HepG2 (cell line): Measurements from ENCODE around the gene ADI1. TPM values are rescaled to one million over a fixed set of nuclear protein-coding genes. Genes with fewer than 3 reads are reported as not detected.

Experiments
- CTCF ChIP-seq: sonication (generic); formaldehyde crosslinking; IDR thresholded peaks from 2 replicates; pipeline ENCODE4 v1.5.0; 2020; ENCODE audit warnings: mild to moderate bottlenecking, missing genetic modification reagents, moderate library complexity
- EP300 ChIP-seq, 3 experiments: sonication (generic) in 1 of 3; formaldehyde crosslinking in 1 of 3; IDR thresholded peaks; 2 replicates each; pipeline versions ENCODE4 v1.5.1 to v1.6.1; 2011 to 2020; ENCODE audit warnings: low read depth in 2 of 3, low read length in 2 of 3, borderline replicate concordance in 1 of 3, improper control_type of control experiment in 1 of 3, mild to moderate bottlenecking in 1 of 3, missing genetic modification reagents in 1 of 3, moderate library complexity in 1 of 3
- FOXA3 ChIP-seq: IDR thresholded peaks from 2 replicates; pipeline ENCODE4 v1.6.1; 2016; ENCODE audit warnings: missing genetic modification reagents, missing compliant biosample characterization
- HHEX ChIP-seq: IDR thresholded peaks from 2 replicates; pipeline ENCODE4 v1.6.1; 2016; ENCODE audit warnings: control low read depth
- MEF2D ChIP-seq: sonication (generic); formaldehyde crosslinking; IDR thresholded peaks from 2 replicates; pipeline ENCODE4 v1.5.1; 2020; ENCODE audit warnings: mild to moderate bottlenecking, missing genetic modification reagents
- ONECUT2 ChIP-seq: sonication (generic); formaldehyde crosslinking; IDR thresholded peaks from 2 replicates; pipeline ENCODE4 v1.4.0; 2020; ENCODE audit warnings: missing genetic modification reagents
- PHF8 ChIP-seq: sonication (generic); formaldehyde crosslinking; IDR thresholded peaks from 2 replicates; pipeline ENCODE4 v1.5.0; 2020; ENCODE audit warnings: missing genetic modification reagents
- PLSCR1 ChIP-seq: sonication (generic); formaldehyde crosslinking; IDR thresholded peaks from 2 replicates; pipeline ENCODE4 v1.5.0; 2020; ENCODE audit warnings: missing genetic modification reagents, mild to moderate bottlenecking, borderline replicate concordance
- YEATS4 ChIP-seq: sonication (generic); formaldehyde crosslinking; IDR thresholded peaks from 2 replicates; pipeline ENCODE4 v1.4.0; 2020; ENCODE audit warnings: missing genetic modification reagents, borderline replicate concordance
- ZBTB4 ChIP-seq: sonication (generic); formaldehyde crosslinking; IDR thresholded peaks from 2 replicates; pipeline ENCODE4 v1.4.0; 2020; ENCODE audit warnings: missing genetic modification reagents, mild to moderate bottlenecking, borderline replicate concordance
- ZBTB42 ChIP-seq: sonication (generic); formaldehyde crosslinking; IDR thresholded peaks from 2 replicates; pipeline ENCODE4 v1.5.0; 2020; ENCODE audit warnings: mild to moderate bottlenecking, missing genetic modification reagents
- ZFP1 ChIP-seq: IDR thresholded peaks from 2 replicates; pipeline ENCODE4 v1.6.1; 2016
- ZHX1 ChIP-seq: sonication (generic); formaldehyde crosslinking; IDR thresholded peaks from 2 replicates; pipeline ENCODE4 v1.8.1; 2022; ENCODE audit warnings: low read depth, mild to moderate bottlenecking, missing genetic modification reagents
- ZNF276 ChIP-seq: sonication (generic); formaldehyde crosslinking; IDR thresholded peaks from 2 replicates; pipeline ENCODE4 v1.4.0; 2020; ENCODE audit warnings: mild to moderate bottlenecking, low read depth, missing genetic modification reagents
- ZNF550 ChIP-seq: sonication (generic); formaldehyde crosslinking; IDR thresholded peaks from 2 replicates; pipeline ENCODE4 v1.4.0; 2020; ENCODE audit warnings: mild to moderate bottlenecking, missing genetic modification reagents, borderline replicate concordance
- ZNF569 ChIP-seq: sonication (generic); formaldehyde crosslinking; IDR thresholded peaks from 2 replicates; pipeline ENCODE4 v1.5.0; 2020; ENCODE audit warnings: mild to moderate bottlenecking, missing genetic modification reagents, moderate library complexity, borderline replicate concordance
- ZNF570 ChIP-seq: sonication (generic); formaldehyde crosslinking; IDR thresholded peaks from 2 replicates; pipeline ENCODE4 v1.4.0; 2020; ENCODE audit warnings: mild to moderate bottlenecking, missing genetic modification reagents, borderline replicate concordance
- polyA plus RNA-seq, 8 experiments: library from polyadenylated mRNA; depleted of rRNA in 3 of 8; stranded (reverse) in 7 of 8; unstranded in 1 of 8; fragments of >200 nt; fragmentation: Illumina TruSeq in 4 of 8; extraction: Trizol in 4 of 8; gene quantifications; 2 replicates each; pipeline versions ENCODE4 v1.2.1 to v1.2.3, GENCODE V29; 2011 to 2016; ENCODE audit warnings: low read depth in 4 of 8, missing spikeins in 1 of 8, mixed read lengths in 1 of 8; ENCODE audit not compliant: insufficient read depth in 1 of 8
- total RNA-seq, 5 experiments: library from RNA; depleted of rRNA; stranded (reverse); fragments of >200 nt; fragmentation: Illumina TruSeq; extraction: Trizol; gene quantifications; 2 replicates each; pipeline ENCODE4 v1.2.3, GENCODE V29; 2016; ENCODE audit warnings: low read depth in 1 of 5

The ADI1 gene
- total and polyA plus RNA-seq, 2 of the 13 experiments (the other 11 are each of a cell fraction or from before 2014, with no cell fraction given), result 28.7 to 123 TPM

- TF ChIP-seq ZNF550 (CRISPR knock-in tag) (no peak), ZNF276 (CRISPR knock-in tag) (no peak), ZBTB42 (CRISPR knock-in tag) (no peak), HHEX (CRISPR knock-in tag) (0 out of 2 replicates have a peak, but pooled peaks have one; percentile 27), ZBTB4 (peak; percentile 66; the same call in 1 of the 2 replicates), ONECUT2 (no peak), MEF2D (CRISPR knock-in tag) (0 out of 2 replicates have a peak, but pooled peaks have one; percentile 31), PHF8 (peak; percentile 31), CTCF (peak; percentile 82), ZFP1 (CRISPR knock-in tag) (no peak), EP300 (IDR thresholded peaks at IDR 0.05; ENCODE audit: low read depth in 2 of 2, low read length in 2 of 2) (no peak), EP300 (CRISPR knock-in tag; IDR thresholded peaks at IDR 0.05; ENCODE audit: borderline replicate concordance) (no peak), ZHX1 (no peak), FOXA3 (CRISPR knock-in tag) (peak; percentile 3; the same call in 1 of the 2 replicates), YEATS4 (CRISPR knock-in tag) (peak; percentile 51), ZNF569 (no peak), ZNF570 (CRISPR knock-in tag) (no peak), PLSCR1 (CRISPR knock-in tag) (no peak)
Observed at GRCh38 chr2:3536682-3537632, 17.6 kb upstream of the ADI1 start (continued).
